GM19099 (cell line): Measurements from ENCODE around the gene LTBR.

Source experiments
- POLR2A ChIP-seq: IDR thresholded peaks from 3 replicates; pipeline ENCODE4 v1.6.1; 2011; ENCODE audit warnings: low read depth; ENCODE audit not compliant: insufficient read length; ENCODE audit errors: extremely low read depth

The LTBR gene

GRCh38 chr12:6383572-6384498 lies at the start of gene LTBR:
TSS of gene LTBR (plus strand) at chr12:6384162. CDS start at chr12:6384359, 197 bp downstream.
- TF ChIP-seq POLR2A, result no peak

DNA sequence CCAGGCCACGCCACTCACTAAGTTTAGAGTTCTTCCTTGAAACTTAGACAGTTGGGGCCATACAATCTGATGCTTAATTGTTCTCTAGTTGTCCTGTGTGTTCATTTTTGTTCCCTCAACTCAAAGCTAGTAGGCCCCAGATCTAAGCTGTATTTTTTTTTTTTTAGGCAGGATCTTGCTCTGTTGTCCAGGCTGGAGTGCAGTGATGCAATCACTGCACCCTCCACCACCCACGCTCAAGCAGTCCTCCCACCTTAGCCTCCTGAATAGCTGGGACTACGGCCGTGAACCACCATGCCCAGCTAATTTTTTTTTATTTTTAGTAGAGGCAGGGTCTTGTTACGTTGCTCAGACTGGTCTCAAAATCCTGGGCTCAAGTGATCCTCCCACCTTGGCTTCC lies 49.6 kb upstream of the LTBR start:
- TF ChIP-seq POLR2A, result no peak

- TF ChIP-seq POLR2A, result no peak
These were observed 49.0 kb upstream of the LTBR start for GRCh38 chr12:6334940-6335450.

DNA sequence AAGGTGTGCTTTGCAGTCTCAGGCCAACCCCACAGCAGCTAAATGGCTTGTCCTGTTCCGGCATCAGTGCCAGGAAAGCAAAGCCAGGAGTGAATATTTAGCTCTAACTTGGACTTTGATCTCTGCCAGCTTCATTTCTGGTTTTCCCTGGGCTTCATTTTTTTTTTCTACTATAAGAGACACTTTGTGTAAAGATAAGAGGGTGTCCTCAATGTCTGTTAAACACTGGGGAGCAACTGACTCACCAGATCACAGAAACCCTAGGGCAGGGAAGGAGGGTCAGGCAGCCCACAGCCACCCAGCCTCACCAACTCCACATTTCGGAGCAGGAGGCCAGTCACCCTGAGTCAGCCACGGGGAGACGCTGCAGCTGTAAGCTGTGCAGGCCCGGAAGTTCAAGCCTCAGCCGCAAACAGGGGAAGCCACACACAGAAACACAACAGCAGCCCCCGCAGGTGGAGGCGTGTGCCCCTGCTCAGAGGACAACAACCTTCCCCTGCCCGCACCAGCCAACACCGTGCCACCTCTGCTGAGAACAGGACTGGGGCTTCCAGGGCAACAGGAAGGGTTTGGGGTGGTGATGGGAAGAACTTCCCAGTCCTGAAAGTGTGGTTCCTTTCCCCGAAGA lies 48.4 kb upstream of the LTBR start:
- TF ChIP-seq POLR2A, result peak; percentile 61

DNA sequence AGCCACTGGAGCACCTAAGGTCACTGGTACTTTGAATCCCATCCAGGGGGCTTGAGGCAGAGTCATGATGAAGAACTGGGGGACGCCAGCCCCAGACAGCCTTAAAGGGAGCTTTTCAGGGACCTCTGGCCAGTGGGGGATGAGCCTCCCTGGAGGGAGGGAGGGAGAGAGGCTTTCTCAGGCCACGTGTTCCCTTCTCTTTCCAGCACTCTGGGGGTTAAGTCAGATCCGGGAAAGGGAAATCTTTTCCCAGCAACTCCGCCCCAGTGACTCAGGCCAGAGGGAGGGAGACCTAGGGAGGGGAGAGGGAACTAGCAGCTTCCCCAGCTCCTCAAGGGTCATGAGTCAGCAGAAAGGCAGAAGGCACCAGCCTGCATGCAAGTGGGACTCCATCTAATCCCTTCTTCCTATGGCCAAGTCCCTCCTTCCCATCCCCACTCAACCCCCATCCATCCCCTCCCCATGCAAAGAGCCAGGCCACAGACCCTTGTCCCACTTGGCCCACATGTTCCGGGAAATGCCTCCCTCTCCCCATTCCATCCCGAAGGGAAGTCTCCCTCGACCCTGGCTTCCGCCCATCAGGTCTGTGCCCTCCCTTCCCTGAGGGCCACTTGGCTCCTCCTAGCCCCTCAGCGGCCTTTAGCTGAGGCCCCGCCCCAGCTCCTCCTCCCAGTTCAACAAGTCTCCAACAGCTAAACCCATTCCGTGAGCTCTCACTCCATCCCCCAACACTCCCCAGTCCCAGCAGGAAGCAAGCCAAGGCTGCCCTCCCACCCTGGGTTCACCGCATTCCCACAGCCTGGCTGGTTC lies 47.7 kb upstream of the LTBR start:
- TF ChIP-seq POLR2A, result peak; percentile 0

DNA sequence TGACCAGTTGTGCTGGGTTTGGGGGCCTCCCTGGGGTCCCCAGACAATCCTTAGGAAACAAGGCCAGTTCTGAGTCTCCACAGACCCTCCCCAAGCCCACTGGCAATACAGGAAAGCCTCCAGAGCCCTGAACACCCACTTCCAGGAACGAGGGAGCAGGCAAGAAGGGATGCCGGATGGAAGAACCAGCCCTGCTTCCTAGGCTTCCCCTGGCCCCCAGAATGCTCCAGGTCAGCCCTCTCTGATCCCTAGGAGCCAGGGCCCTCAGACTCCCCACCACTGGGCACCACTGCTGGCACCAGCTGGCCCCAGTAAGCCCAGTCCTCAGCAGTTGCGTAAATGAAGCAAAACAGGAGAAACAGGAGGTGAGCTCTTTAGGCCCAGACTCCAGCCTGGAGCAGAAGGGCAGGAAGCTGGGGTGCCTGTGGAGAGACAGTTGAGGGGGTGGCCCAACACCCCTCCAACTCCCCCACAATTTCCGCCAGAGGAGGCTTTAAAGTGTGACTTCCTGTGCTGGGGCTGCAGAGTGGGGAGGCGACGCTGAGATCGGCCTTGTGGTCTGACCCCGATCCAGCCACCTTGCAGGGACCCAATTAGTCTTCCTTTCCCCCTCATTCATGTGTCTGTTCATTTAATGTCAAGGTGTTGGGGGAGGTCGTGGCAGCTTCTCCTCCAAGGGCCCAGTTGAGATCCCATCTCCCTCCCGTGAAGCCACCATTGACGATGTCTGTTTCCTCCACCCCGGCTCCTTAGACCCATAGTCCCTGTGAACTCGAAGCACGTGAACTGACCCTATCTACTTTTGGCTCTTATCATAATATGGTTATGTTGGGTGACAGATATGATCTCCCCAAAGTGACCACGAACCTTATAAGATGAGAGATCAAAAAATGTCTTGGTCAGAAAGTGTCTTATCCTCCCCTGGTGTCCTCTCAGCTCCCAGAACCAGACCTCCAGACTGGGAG lies 46.8 kb upstream of the LTBR start:
- TF ChIP-seq POLR2A, result peak; percentile 20

GRCh38 chr12:6337958-6338433 lies 46.0 kb upstream of the LTBR start:
- TF ChIP-seq POLR2A, result no peak

GRCh38 chr12:6338955-6339354 lies 45.0 kb upstream of the LTBR start:
- TF ChIP-seq POLR2A, result no peak

DNA sequence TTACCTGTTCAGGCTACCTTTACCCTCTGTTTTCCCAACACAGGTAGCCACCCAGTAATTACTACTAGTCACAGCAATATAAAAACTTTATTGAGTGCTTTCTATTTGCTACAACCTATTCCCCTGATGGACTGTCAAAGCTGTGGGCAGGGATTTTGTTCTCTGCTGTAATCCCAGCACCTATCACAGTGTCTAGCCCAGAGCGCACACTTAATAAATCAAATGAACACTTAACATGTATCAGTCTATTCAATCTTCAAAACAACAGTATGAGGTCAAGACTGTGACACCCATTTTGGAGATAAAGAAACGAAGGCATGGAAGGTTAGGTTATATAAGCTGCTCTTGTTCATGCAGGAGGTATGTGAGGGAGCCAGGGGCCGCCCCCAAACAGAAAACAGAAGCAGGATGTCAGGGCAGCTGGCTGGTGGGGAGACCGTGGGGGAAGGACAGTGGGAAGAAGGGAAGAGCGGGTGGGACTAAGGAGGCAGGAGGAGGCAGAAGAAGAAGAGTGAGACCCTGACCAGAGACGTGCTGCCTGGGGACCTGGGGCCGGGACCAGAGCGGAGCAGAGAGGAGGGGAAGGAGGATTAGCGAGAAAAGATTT lies 43.8 kb upstream of the LTBR start:
- TF ChIP-seq POLR2A, result no peak

DNA sequence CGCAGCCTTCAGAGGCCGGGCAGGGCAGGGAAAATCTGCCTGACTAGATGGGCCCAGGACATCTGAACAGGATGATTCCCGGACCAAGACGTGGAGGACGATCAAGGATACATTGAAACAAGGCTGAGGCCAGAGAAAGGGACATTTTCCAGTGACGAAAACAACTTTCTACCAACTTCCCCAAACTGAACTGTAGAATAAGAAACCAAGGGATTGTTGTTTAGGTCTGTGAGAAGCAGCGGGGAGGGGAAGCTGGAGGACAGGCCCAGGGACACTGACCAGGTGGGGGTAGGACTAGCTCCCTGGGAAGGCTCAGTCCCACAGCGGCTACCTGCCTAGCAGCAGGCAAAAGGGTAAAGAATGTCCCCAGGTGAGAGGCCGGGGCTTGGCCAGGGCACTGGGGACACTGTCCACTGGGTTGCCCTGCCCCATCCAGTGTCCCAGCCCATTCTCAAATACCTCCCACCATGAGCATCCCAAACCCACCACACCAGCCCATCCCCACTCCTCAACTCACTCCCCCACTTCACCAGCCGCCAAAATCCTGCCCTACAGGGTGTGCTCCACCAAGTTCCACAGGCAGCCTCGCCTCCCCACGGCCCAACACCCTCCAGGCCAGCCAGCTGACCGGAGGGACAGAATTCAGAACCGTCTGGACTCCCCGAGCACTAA lies 43.1 kb upstream of the LTBR start:
- TF ChIP-seq POLR2A, result no peak

DNA sequence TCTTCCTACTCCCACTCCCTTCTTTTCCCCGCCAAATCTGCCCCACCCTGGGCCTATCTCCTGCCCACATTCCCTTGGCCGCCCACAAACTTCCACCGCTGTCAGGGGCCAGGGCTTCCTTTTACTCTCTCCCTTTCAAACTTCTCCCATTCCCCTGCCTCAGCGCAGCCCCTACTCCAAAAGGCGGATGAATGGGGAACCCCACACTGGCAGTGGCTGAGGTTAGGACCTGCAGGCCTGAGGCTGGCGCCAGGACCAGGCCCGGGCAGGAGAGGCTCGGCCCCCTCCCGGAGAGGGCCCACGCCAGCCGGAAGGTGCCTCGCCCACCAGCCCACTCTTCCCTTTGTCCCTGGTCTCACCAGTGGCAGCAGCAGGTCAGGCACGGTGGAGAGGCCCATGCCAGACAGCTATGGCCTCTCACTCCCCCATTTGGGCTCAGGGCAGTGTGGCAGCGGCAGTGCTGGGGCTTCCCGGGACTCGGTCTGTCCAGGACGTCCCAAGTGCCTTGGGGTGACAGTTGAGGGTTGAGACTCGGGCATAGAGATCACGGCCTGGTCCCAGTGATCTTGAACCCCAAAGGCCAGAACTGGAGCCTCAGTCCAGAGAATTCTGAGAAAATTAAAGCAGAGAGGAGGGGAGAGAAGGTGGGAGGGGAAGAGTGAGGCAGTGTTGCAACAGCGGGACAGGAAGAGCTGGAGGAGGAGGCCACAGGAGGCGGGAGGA lies 42.4 kb upstream of the LTBR start, which contains the start of gene TNFRSF1A:
TNFRSF1A (minus strand) TSS at position 660 of the 723 bp plus-strand sequence; CDS start at position 398, 262 bp downstream.
- TF ChIP-seq POLR2A, result peak; percentile 42
